CD4-positive, CD25-positive, alpha-beta regulatory T cell (primary cell): ENCODE results near the gene SMIM36. TPM values are rescaled to one million over a fixed set of nuclear protein-coding genes. Genes with fewer than 3 reads are reported as not detected.
"Not testable (repeated sequence)": the region's sequence is repeated elsewhere in the genome, so short reads cannot be mapped to it uniquely, and the experiment has no call there.

Experiments
- ATAC-seq, 2 donors: fragments of 150-1000 bp; cut with Tn5 transposase; one replicate each; pipeline ENCODE4 v1.10.0; 2021; ENCODE audit warnings: low read depth in 2 of 2, moderate number of reproducible peaks in 2 of 2, moderate library complexity in 1 of 2
- DNase-seq, 3 donors: peaks; one replicate each; pipeline versions ENCODE4 v3.0.0 to v3.0.0-alpha.2; 2012 to 2022; ENCODE audit warnings: mixed read lengths in 1 of 3
- H3K27ac ChIP-seq: one replicate; pipeline ENCODE4 v1.7.0; 2013; ENCODE audit warnings: mild to moderate bottlenecking, low read length; ENCODE audit not compliant: insufficient read depth, poor library complexity, severe bottlenecking
- H3K27me3 ChIP-seq: one replicate; pipeline ENCODE4 v1.7.0; 2013; ENCODE audit warnings: low read length; ENCODE audit not compliant: control insufficient read depth, insufficient read depth
- H3K36me3 ChIP-seq: one replicate; pipeline ENCODE4 v1.7.0; 2013; ENCODE audit warnings: mild to moderate bottlenecking, low read length, moderate library complexity; ENCODE audit not compliant: control insufficient read depth, insufficient read depth
- H3K4me1 ChIP-seq: 2 replicates; pipeline ENCODE4 v1.7.0; 2013; ENCODE audit warnings: mild to moderate bottlenecking, low read length; ENCODE audit not compliant: insufficient read depth, control insufficient read depth, poor library complexity, severe bottlenecking
- H3K4me3 ChIP-seq: one replicate; pipeline ENCODE4 v1.7.0; 2013; ENCODE audit warnings: low read depth, mild to moderate bottlenecking, low read length, moderate library complexity
- H3K9me3 ChIP-seq, 2 experiments: 1 replicate in 1 of 2; 2 replicates in 1 of 2; pipeline ENCODE4 v1.7.0; 2013; ENCODE audit warnings: low read length in 2 of 2, mild to moderate bottlenecking in 1 of 2, moderate library complexity in 1 of 2; ENCODE audit not compliant: control insufficient read depth in 2 of 2
- H3K27ac Mint-ChIP-seq, 3 donors: one replicate each; pipeline ENCODE4 v1.8.0; 2020 to 2022; ENCODE audit warnings: mild to moderate bottlenecking in 3 of 3, mixed read lengths in 3 of 3, moderate library complexity in 2 of 3
- H3K27me3 Mint-ChIP-seq: one replicate; pipeline ENCODE4 v1.8.0; 2022; ENCODE audit warnings: mild to moderate bottlenecking, mixed read lengths
- H3K36me3 Mint-ChIP-seq: one replicate; pipeline ENCODE4 v1.8.0; 2020; ENCODE audit warnings: mixed read lengths
- H3K4me1 Mint-ChIP-seq, 4 donors: one replicate each; pipeline ENCODE4 v1.8.0; 2020 to 2022; ENCODE audit warnings: mixed read lengths in 4 of 4, mild to moderate bottlenecking in 1 of 4
- H3K4me3 Mint-ChIP-seq, 4 donors: one replicate each; pipeline ENCODE4 v1.8.0; 2020 to 2022; ENCODE audit warnings: mild to moderate bottlenecking in 4 of 4, mixed read lengths in 4 of 4, moderate library complexity in 3 of 4
- H3K9me3 Mint-ChIP-seq, 7 donors: one replicate each; pipeline ENCODE4 v1.8.0; 2020 to 2022; ENCODE audit warnings: mixed read lengths in 7 of 7, mild to moderate bottlenecking in 3 of 7, moderate library complexity in 2 of 7
- polyA plus RNA-seq, 4 donors: library from polyadenylated mRNA; unstranded; fragments of 300-500 nt; fragmentation: Illumina TruSeq; gene quantifications; one replicate each; pipeline ENCODE4 v1.2.3, GENCODE V29; 2021
- total RNA-seq: library from RNA; stranded (reverse); gene quantifications from one replicate; pipeline ENCODE4 v1.2.3, GENCODE V29; 2022

The SMIM36 gene
- total and polyA plus RNA-seq, 5 donors from 2014 or later: not detected

- Histone ChIP-seq H3K9me3 (no peaks in the 10 kb centered on the region), H3K4me1 (no peaks in the 10 kb centered on the region), H3K4me3 (no peak overlapping the region), H3K27me3 (no peaks in the 10 kb centered on the region), H3K27ac (no peak overlapping the region), H3K36me3 (no peaks in the 10 kb centered on the region)
- Mint-ChIP-seq H3K4me3 (no peak overlapping the region), H3K27ac (no peak overlapping the region), H3K9me3 (no peaks in the 10 kb centered on the region), H3K4me1 (peaks cover 0 to 8% (median 3%) of the 10 kb centered on the region in 4 donors), H3K27me3 (peaks cover 6% of the 10 kb centered on the region), H3K36me3 (no peaks in the 10 kb centered on the region)
- no peak for ATAC-seq
- peak in 1 of 3 donors; percentile 39 for DNase-seq
Observed at GRCh38 chr17:55524440-55525220, 13.4 kb upstream of the SMIM36 start.

- not testable (repeated sequence) for H3K9me3 ChIP-seq, H3K9me3 Mint-ChIP-seq, H3K4me1 Mint-ChIP-seq
Observed at GRCh38 chr17:55523032-55523431, 11.8 kb upstream of the SMIM36 start.

GRCh38 chr17:55521186-55521585, 9.9 kb upstream of the SMIM36 start:
- no peak overlapping the region for H3K4me3 Mint-ChIP-seq
- no peaks in the 10 kb centered on the region for H3K9me3 ChIP-seq
- no peak overlapping the region for H3K4me3 ChIP-seq
- peaks cover 0 to 8% (median 3%) of the 10 kb centered on the region in 4 donors for H3K4me1 Mint-ChIP-seq
- peaks cover 4% of the 10 kb centered on the region for H3K27me3 ChIP-seq
- H3K27ac Mint-ChIP-seq: no peak overlapping the region
- H3K4me1 ChIP-seq: no peaks in the 10 kb centered on the region
- ATAC-seq (no peak), DNase-seq (no peak)
- H3K36me3 Mint-ChIP-seq: no peaks in the 10 kb centered on the region
- H3K9me3 Mint-ChIP-seq: no peaks in the 10 kb centered on the region
- H3K27me3 Mint-ChIP-seq: peaks cover 6% of the 10 kb centered on the region
- no peaks in the 10 kb centered on the region for H3K36me3 ChIP-seq
- H3K27ac ChIP-seq: no peak overlapping the region

More at GRCh38 chr17:55523032-55523431, 11.8 kb upstream of the SMIM36 start:
- H3K4me3 Mint-ChIP-seq, H3K4me3 ChIP-seq, H3K4me1 ChIP-seq, H3K27ac Mint-ChIP-seq, DNase-seq, H3K36me3 ChIP-seq, ATAC-seq, H3K27me3 ChIP-seq, H3K27me3 Mint-ChIP-seq, H3K27ac ChIP-seq, H3K36me3 Mint-ChIP-seq: not testable (repeated sequence)

- H3K36me3 ChIP-seq: no peaks in the 10 kb centered on the region
- H3K36me3 Mint-ChIP-seq: no peaks in the 10 kb centered on the region
- H3K27ac Mint-ChIP-seq: no peak overlapping the region
- H3K27ac ChIP-seq: no peak overlapping the region
- H3K4me1 ChIP-seq: no peaks in the 10 kb centered on the region
- H3K4me3 ChIP-seq: no peak overlapping the region
- no peaks in the 10 kb centered on the region for H3K9me3 Mint-ChIP-seq
- peaks cover 0 to 8% (median 3%) of the 10 kb centered on the region in 4 donors for H3K4me1 Mint-ChIP-seq
- no peaks in the 10 kb centered on the region for H3K9me3 ChIP-seq
- DNase-seq (no peak), ATAC-seq (no peak)
- H3K27me3 Mint-ChIP-seq: peaks cover 6% of the 10 kb centered on the region
- H3K27me3 ChIP-seq: peaks cover 8% of the 10 kb centered on the region
- no peak overlapping the region for H3K4me3 Mint-ChIP-seq
Observed at GRCh38 chr17:55520402-55520801, 9.2 kb upstream of the SMIM36 start.

- H3K27me3 Mint-ChIP-seq: peaks cover 13% of the 10 kb centered on the region
- ATAC-seq: no peak
- no peak for DNase-seq
- Histone ChIP-seq H3K4me3 (no peak overlapping the region), H3K4me1 (peaks cover 6% of the 10 kb centered on the region), H3K9me3 (no peaks in the 10 kb centered on the region), H3K36me3 (no peaks in the 10 kb centered on the region), H3K27me3 (peaks cover 8% of the 10 kb centered on the region), H3K27ac (no peak overlapping the region)
- H3K9me3 Mint-ChIP-seq: no peaks in the 10 kb centered on the region
- peaks cover 5 to 6% (median 6%) of the 10 kb centered on the region in 4 donors for H3K4me1 Mint-ChIP-seq
- H3K4me3 Mint-ChIP-seq: no peak overlapping the region
- no peaks in the 10 kb centered on the region for H3K36me3 Mint-ChIP-seq
- H3K27ac Mint-ChIP-seq: no peak overlapping the region
Observed at GRCh38 chr17:55518510-55518909, 7.3 kb upstream of the SMIM36 start.

GRCh38 chr17:55513885-55514590, 2.8 kb upstream of the SMIM36 start:
- Histone ChIP-seq H3K4me1 (peaks cover 6% of the 10 kb centered on the region), H3K4me3 (no peak overlapping the region), H3K9me3 (no peaks in the 10 kb centered on the region), H3K27ac (no peak overlapping the region), H3K36me3 (no peaks in the 10 kb centered on the region), H3K27me3 (peaks cover 5% of the 10 kb centered on the region)
- Mint-ChIP-seq H3K36me3 (no peaks in the 10 kb centered on the region), H3K4me1 (peaks cover 5 to 11% (median 9%) of the 10 kb centered on the region in 4 donors), H3K27ac (no peak overlapping the region), H3K4me3 (no peak overlapping the region), H3K9me3 (no peaks in the 10 kb centered on the region), H3K27me3 (peaks cover 7% of the 10 kb centered on the region)
- DNase-seq (peak; percentile 36 to 78 (median 60)), ATAC-seq (peak; percentile 55 to 56)

GRCh38 chr17:55507669-55508068, 3.6 kb downstream of the SMIM36 start:
- ATAC-seq, H3K27ac Mint-ChIP-seq, H3K4me1 Mint-ChIP-seq, H3K27me3 ChIP-seq, H3K4me3 ChIP-seq, H3K36me3 ChIP-seq, H3K9me3 Mint-ChIP-seq, DNase-seq, H3K4me3 Mint-ChIP-seq, H3K27me3 Mint-ChIP-seq, H3K27ac ChIP-seq, H3K9me3 ChIP-seq, H3K36me3 Mint-ChIP-seq, H3K4me1 ChIP-seq: not testable (repeated sequence)
